GM18873 (cell line): ENCODE data around the gene PLPPR3.

Experiments
- ATAC-seq: cut with Tn5 transposase; IDR thresholded peaks from one replicate; pipeline ENCODE4 v1.9.1; 2021; ENCODE audit warnings: mild to moderate bottlenecking, moderate library complexity, moderate number of reproducible peaks; ENCODE audit not compliant: unreplicated experiment, low FRiP score

Gene PLPPR3

DNA sequence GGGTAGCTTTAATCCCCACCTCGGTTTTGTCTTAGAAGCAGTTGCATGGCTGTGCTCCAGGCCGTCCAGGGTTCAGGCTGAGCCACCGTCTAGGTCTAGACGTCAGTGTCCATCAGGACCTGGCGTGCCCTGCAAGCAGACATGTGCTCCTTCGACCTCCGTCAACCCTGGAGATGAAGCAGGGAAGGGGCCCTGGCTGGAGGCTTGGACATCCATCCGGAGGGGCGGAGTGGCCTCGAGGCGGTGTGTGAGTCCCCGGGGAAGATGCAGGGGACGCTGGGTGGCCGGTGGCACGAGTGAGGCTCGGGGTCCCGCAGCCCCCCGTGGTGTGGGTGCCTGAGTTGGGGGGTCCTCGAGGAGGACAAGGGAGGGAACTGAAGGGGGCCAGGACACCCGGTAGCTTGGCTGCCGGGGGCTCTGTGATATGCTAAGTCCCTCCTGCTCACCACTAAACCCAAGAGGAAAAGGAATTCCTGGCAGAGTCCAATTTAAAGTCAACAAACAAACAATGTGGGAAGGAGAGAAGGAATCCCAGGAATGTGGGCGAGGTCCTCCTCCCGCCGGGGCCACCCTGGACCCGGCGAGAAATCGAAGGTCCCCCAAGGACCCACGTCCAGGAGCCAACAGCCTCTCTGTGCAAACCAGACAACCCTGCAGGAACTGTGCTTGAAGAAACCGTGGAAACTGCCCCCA lies 39.4 kb downstream of the PLPPR3 start:
- no peak for ATAC-seq

GRCh38 chr19:781800-782184 lies 40.0 kb downstream of the PLPPR3 start:
- ATAC-seq, result no peak

- ATAC-seq, result no peak
Measured at GRCh38 chr19:780935-781334, 40.8 kb downstream of the PLPPR3 start.

DNA sequence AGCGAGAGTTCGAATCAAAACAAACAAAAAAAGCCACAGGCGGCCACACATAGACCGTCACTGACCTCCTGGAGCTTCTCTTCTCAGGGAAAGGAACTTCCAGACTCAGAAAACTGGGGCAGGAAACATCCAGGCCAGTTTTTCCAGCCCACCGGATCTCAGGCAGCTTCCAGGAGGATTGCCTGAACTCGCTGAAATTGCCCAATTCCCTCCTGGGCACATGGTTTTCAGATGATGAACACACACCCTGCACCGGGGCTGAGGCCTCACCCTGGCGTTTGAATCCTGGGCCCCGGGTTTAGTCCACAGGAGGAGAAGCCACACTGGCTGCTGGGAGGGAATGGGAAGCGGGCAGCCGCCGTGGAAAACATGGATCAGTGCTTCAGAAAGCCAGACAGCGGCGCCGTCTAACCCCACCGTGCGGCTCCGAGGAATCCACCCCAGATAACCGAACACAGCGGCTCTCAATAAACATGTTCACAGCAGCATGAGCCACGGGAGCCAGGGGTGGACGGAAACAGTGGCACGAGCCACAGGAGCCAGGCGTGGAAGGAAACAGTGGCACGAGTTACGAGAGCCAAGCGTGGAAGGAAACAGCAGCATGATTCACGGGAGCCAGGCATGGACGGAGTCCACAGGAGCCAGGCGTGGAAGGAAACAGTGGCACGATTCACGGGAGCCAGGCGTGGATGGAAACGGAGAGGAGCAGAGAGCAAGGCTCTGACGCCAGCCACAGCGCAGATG lies 42.7 kb downstream of the PLPPR3 start:
- no peak for ATAC-seq

DNA sequence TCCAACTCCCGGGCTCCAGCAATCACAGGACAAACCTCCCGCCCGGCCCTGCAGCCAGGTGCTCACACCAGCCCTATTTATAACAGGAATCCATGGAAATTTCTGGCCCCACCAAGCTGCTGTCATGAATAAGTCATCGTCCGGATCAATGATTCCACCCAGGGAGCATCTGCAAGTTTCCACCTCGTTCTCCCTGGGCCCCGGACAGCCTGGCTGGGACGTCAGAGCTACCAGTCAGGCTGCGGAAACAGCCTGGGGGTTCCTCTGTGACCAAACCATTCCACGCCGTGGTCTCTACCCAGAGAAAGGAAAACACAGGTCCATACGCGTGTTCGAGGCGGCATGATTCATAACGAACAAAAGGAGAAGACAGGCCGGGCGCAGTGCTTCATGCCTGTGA lies 45.2 kb downstream of the PLPPR3 start:
- ATAC-seq, result no peak

DNA sequence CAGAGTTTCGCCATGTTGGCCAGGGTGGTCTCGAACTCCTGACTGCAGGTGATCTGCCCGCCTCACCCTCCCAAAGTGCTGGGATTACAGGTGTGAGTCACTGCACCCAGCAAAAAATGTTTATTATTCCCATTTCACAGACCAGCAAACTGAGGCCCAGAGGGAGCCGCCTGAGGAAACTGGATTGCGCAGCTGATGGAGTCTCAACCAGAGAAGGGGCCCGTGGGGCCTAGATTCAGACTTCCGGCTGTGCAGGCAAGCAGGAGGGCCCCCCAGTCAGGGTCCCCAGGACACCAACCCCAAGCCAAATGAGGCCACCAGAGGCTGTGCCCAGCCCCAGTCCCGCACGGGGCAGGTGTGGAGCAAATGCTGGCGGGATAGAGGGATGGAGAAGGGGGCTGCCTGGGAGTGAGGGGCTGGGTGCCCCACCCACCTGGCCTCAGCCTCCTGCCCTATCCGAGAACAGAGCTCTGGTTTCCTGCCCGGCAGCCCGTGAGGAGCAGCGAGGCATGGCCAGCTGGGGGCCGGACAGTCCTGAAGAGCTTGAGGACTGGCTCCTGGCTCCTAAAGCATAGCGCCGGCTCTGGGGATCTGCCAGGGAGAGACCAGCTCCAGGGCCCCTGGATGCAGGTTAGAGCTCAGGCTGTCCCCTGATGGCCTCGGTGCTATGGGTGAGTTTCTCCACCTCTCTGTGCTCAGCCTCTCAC lies 48.9 kb downstream of the PLPPR3 start:
- ATAC-seq, result no peak

DNA sequence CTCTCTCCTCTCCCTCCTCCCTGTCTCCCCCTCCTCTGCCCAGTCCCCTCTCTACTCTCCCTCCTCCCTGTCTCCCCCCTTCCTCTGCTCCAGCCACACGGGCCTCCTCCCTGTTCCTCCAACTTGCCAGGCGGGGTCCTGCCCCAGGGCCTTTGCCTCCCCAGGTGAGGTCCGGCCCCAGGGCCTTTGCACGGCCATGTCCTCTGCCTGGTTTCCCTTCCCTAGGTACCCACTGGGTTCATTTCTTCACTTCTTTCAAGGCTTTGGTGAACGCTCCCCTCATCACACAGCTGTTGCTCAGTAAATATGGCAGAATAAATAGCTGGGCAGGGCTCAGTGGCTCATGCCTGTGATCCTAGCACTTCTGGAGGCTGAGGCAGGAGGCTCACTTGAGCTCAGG lies 49.7 kb downstream of the PLPPR3 start:
- ATAC-seq, result no peak

DNA sequence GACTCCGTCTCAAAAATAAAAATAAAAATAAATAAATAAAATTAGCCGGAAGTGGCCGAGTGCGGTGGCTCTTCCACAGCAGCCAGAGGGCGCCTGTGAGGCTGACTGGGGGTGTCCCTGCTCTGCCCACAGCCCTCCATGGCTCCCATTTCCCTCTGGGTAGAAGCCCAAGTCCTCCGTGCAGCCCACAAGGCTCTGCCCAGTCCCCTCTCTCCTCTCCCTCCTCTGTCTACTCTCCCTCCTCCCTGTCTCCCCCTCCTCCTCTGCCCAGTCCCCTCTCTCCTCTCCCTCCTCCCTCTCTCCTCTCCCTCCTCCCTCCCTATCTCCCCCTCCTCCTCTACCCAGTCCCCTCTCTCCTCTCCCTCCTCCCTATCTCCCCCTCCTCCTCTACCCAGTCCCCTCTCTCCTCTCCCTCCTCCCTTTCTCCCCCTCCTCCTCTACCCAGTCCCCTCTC lies 50.4 kb downstream of the PLPPR3 start:
- no peak for ATAC-seq

DNA sequence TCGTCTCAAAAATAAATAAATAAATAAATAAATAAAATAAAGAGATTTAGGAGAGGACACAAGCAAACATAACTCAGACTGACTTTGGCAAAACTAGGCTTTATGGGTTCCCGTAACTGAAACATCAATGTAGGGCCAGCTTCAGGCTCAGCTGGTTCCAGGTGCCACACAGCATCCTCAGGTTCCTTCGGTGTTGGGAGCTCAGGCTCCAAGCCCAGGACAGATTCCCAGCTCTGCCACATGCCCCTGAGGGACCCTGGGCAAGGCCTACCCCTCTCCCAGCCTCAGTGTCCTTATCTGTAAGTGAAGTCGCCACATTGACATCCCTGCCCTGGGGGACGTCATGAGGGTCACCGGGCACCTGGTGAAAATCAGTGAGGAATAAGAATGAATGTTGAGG lies 52.1 kb downstream of the PLPPR3 start:
- ATAC-seq, result no peak

GRCh38 chr19:768424-768823 lies 53.3 kb downstream of the PLPPR3 start:
- no peak for ATAC-seq

DNA sequence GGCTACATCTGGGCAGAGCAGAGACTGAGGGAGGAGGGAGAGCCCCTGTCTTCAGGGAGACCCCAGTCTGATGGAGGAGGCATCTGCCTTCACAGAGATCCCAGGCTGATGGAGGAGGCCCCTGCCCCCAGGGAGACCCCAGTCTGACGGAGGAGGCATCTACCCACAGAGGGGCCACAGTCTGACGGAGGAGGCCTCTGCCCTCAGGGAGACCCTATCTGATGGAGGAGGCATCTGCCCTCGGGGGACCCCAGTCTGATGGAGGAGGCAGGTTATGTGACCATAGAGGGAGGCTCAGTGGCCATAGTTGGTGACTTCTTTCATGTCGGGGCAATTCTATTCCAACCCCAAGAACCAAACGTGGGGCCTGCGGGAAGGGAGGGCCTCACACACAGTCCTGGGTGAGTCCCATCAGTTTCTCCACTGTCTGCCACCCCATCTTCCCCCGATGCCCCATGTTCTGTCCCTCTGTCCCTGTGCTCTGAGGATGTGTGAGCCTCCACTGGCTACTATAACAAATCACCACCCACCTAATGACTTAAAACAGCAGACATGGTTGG lies 56.5 kb downstream of the PLPPR3 start:
- ATAC-seq, result no peak

DNA sequence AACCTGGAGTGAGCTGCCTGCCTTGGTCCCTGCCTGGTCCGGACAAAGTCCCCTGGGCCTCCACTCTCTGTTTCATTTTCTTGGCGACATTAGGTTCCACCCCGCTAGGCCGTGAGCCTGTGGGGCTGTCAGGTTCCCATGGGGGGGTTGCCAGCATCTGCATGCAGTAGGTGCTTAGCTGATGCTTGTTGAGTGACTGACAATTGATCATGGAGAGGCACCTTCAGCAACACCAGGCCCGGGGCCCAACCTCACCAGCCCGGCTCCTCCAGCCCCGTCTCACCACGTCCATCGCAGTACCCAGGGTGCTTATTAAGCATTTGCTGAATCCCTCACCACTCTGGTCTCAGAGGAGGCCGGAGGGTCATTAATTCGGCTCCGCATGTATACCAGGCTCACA lies 57.5 kb downstream of the PLPPR3 start:
- ATAC-seq, result no peak

GRCh38 chr19:763869-764268 lies 57.9 kb downstream of the PLPPR3 start:
- no peak for ATAC-seq

- ATAC-seq, result no peak
Measured at GRCh38 chr19:763181-763580, 58.6 kb downstream of the PLPPR3 start.
